PC-9 (cell line): ENCODE data around the gene ENKUR. TPM values are rescaled to one million over a fixed set of nuclear protein-coding genes. Genes with fewer than 3 reads are reported as not detected.

Experiments
- BruUV-seq: library from RNA; stranded (reverse); fragments of 400-500 nt; replicated peaks from 2 replicates; lab custom pipeline; 2021; lab: Mats Ljungman, UMichigan
- CTCF ChIA-PET: fragments of 300-600 bp; sonication (Branson Sonifier 250); formaldehyde crosslinking; loops from one replicate; lab custom pipeline; 2022; ENCODE audit warnings: antibody characterized with exemption; lab: Charles Lee
- POLR2A ChIA-PET: fragments of 300-600 bp; sonication (Branson Sonifier 250); formaldehyde crosslinking; loops from one replicate; lab custom pipeline; 2022; ENCODE audit warnings: antibody characterized with exemption; ENCODE audit not compliant: unreplicated experiment; lab: Charles Lee
- DNase-seq, 2 experiments: peaks; one replicate each; pipeline versions ENCODE4 v3.0.0 to v3.0.0-alpha.2; 2015 to 2022; ENCODE audit warnings: mixed read lengths in 1 of 2
- H2AFZ ChIP-seq: fragments of 200-600 bp; sonication (generic); 2 replicates; pipeline ENCODE4 v1.8.1; 2017; ENCODE audit warnings: antibody characterized with exemption
- H3F3A ChIP-seq: fragments of 200-600 bp; sonication (generic); 2 replicates; pipeline ENCODE4 v1.8.1; 2017; ENCODE audit warnings: antibody characterized with exemption, mild to moderate bottlenecking, low read depth; ENCODE audit not compliant: insufficient read depth
- H3K27ac ChIP-seq: fragments of 200-600 bp; sonication (generic); 2 replicates; pipeline ENCODE4 v1.6.1; 2016; ENCODE audit warnings: mixed run types
- H3K27me3 ChIP-seq: fragments of 200-600 bp; sonication (generic); 2 replicates; pipeline ENCODE4 v1.6.1; 2016; ENCODE audit warnings: low read depth, mixed run types; ENCODE audit not compliant: insufficient read depth
- H3K36me3 ChIP-seq: fragments of 200-600 bp; sonication (generic); 2 replicates; pipeline ENCODE4 v1.6.1; 2016; ENCODE audit warnings: low read depth, mixed run types
- H3K4me1 ChIP-seq: fragments of 200-600 bp; sonication (generic); replicated peaks from 2 replicates; pipeline ENCODE4 v1.6.1; 2016; ENCODE audit warnings: mixed run types; ENCODE audit not compliant: insufficient read depth
- H3K4me2 ChIP-seq: fragments of 200-600 bp; sonication (generic); 2 replicates; pipeline ENCODE4 v1.6.1; 2017; ENCODE audit warnings: mixed run types
- H3K4me3 ChIP-seq: fragments of 200-600 bp; sonication (generic); 2 replicates; pipeline ENCODE4 v1.6.1; 2016; ENCODE audit warnings: mixed run types
- H3K79me2 ChIP-seq: fragments of 200-600 bp; sonication (generic); 2 replicates; pipeline ENCODE4 v1.6.1; 2017; ENCODE audit warnings: low read depth, mixed run types
- H3K9me2 ChIP-seq: fragments of 200-600 bp; sonication (generic); 2 replicates; pipeline ENCODE4 v1.8.1; 2017; ENCODE audit warnings: mild to moderate bottlenecking; ENCODE audit not compliant: insufficient read depth
- H3K9me3 ChIP-seq: fragments of 200-600 bp; sonication (generic); 2 replicates; pipeline ENCODE4 v1.8.1; 2016; ENCODE audit warnings: low read depth; ENCODE audit not compliant: insufficient read depth
- H4K20me1 ChIP-seq: fragments of 200-600 bp; sonication (generic); 2 replicates; pipeline ENCODE4 v1.8.1; 2017; ENCODE audit not compliant: insufficient read depth
- CTCF ChIP-seq: fragments of 200-600 bp; sonication (generic); conservative IDR thresholded peaks from 2 replicates; pipeline ENCODE4 v1.6.1; 2017; ENCODE audit warnings: mixed run types, antibody characterized with exemption, mild to moderate bottlenecking, moderate library complexity
- EZH2 ChIP-seq: fragments of 200-600 bp; sonication (generic); IDR thresholded peaks from 2 replicates; pipeline ENCODE4 v1.8.0; 2017; ENCODE audit warnings: antibody characterized with exemption, low read depth
- intact Hi-C: fragments of 100-400 bp; cut with micrococcal nuclease; formaldehyde crosslinking; loops from one replicate; pipeline ENCODE4 v1.10.0; 2022; ENCODE audit not compliant: unreplicated experiment
- total RNA-seq: library from RNA; stranded (reverse); gene quantifications from 2 replicates; pipeline ENCODE4 v1.2.3, GENCODE V29; 2021

ENKUR gene
- total RNA-seq, 1 experiment from 2014 or later, result 1.0 TPM

GRCh38 chr10:25048450-25048849, 32.5 kb upstream of the ENKUR start:
- TF ChIP-seq EZH2 (no peak), CTCF (no peak)
- H4K20me1 ChIP-seq, result no peaks in the 10 kb centered on the region
- intact Hi-C loops, result no loop called here
- no peaks in the 10 kb centered on the region for H3K79me2 ChIP-seq
- H3K36me3 ChIP-seq, result no peaks in the 10 kb centered on the region
- BruUV-seq, result no TSS peak
- H3K27ac ChIP-seq, result no peak overlapping the region
- POLR2A ChIA-PET, result no interaction called here
- DNase-seq, result no peak
- no peaks in the 10 kb centered on the region for H3K9me2 ChIP-seq
- no peaks in the 10 kb centered on the region for H3F3A ChIP-seq
- CTCF ChIA-PET, result no interaction called here
- H3K9me3 ChIP-seq, result no peaks in the 10 kb centered on the region
- H2AFZ ChIP-seq, result no peak overlapping the region
- H3K4me3 ChIP-seq, result no peak overlapping the region
- H3K4me2 ChIP-seq, result no peak overlapping the region
- no peaks in the 10 kb centered on the region for H3K4me1 ChIP-seq
- H3K27me3 ChIP-seq, result no peaks in the 10 kb centered on the region

GRCh38 chr10:25047591-25048301, 31.8 kb upstream of the ENKUR start:
- POLR2A ChIA-PET, result no interaction called here
- H3F3A ChIP-seq, result no peaks in the 10 kb centered on the region
- no TSS peak for BruUV-seq
- no peak overlapping the region for H3K27ac ChIP-seq
- TF ChIP-seq EZH2 (no peak), CTCF (no peak)
- H3K4me2 ChIP-seq, result no peak overlapping the region
- no peaks in the 10 kb centered on the region for H3K4me1 ChIP-seq
- no peak for DNase-seq
- no peak overlapping the region for H2AFZ ChIP-seq
- H3K4me3 ChIP-seq, result no peak overlapping the region
- H3K79me2 ChIP-seq, result no peaks in the 10 kb centered on the region
- intact Hi-C loops, result no loop called here
- H3K9me3 ChIP-seq, result no peaks in the 10 kb centered on the region
- CTCF ChIA-PET, result no interaction called here
- H3K36me3 ChIP-seq, result no peaks in the 10 kb centered on the region
- H3K27me3 ChIP-seq, result no peaks in the 10 kb centered on the region
- H3K9me2 ChIP-seq, result no peaks in the 10 kb centered on the region
- H4K20me1 ChIP-seq, result no peaks in the 10 kb centered on the region

GRCh38 chr10:25047088-25047487, 31.1 kb upstream of the ENKUR start:
- intact Hi-C loops, result no loop called here

More at GRCh38 chr10:25047088-25047487, 31.1 kb upstream of the ENKUR start:
- Histone ChIP-seq H3K4me2 (no peak overlapping the region), H3F3A (no peaks in the 10 kb centered on the region), H2AFZ (no peak overlapping the region), H3K9me3 (no peaks in the 10 kb centered on the region), H3K4me3 (no peak overlapping the region), H3K79me2 (no peaks in the 10 kb centered on the region), H3K27ac (no peak overlapping the region), H4K20me1 (no peaks in the 10 kb centered on the region), H3K9me2 (no peaks in the 10 kb centered on the region), H3K27me3 (no peaks in the 10 kb centered on the region), H3K36me3 (no peaks in the 10 kb centered on the region), H3K4me1 (no peaks in the 10 kb centered on the region)
- ChIA-PET CTCF (no interaction called here), POLR2A (no interaction called here)
- no TSS peak for BruUV-seq
- TF ChIP-seq EZH2 (no peak), CTCF (no peak)
- no peak for DNase-seq
